Fibroblast of lung (primary cell): ENCODE data around the gene RIN1.

Experiments
- EZH2 ChIP-seq: IDR thresholded peaks from 2 replicates; pipeline ENCODE4 v1.5.1; 2012; ENCODE audit warnings: low read length, control low read depth, mild to moderate bottlenecking; ENCODE audit errors: missing control alignments
- TF ChIP-seq, protein P1 (sequence below), 2 donors: IDR thresholded peaks in 1 of 2; conservative IDR thresholded peaks in 1 of 2; 1 replicate in 1 of 2; 2 replicates in 1 of 2; pipeline ENCODE4 v1.5.1; 2011 to 2012; ENCODE audit warnings: low read length in 2 of 2, control low read depth in 1 of 2, inconsistent platforms in 1 of 2, low read depth in 1 of 2, mild to moderate bottlenecking in 1 of 2

GRCh38 chr11:66291706-66292542 lies 44.3 kb downstream of the RIN1 start, which contains the start of gene TMEM151A:
- TF ChIP-seq, protein P1, sequence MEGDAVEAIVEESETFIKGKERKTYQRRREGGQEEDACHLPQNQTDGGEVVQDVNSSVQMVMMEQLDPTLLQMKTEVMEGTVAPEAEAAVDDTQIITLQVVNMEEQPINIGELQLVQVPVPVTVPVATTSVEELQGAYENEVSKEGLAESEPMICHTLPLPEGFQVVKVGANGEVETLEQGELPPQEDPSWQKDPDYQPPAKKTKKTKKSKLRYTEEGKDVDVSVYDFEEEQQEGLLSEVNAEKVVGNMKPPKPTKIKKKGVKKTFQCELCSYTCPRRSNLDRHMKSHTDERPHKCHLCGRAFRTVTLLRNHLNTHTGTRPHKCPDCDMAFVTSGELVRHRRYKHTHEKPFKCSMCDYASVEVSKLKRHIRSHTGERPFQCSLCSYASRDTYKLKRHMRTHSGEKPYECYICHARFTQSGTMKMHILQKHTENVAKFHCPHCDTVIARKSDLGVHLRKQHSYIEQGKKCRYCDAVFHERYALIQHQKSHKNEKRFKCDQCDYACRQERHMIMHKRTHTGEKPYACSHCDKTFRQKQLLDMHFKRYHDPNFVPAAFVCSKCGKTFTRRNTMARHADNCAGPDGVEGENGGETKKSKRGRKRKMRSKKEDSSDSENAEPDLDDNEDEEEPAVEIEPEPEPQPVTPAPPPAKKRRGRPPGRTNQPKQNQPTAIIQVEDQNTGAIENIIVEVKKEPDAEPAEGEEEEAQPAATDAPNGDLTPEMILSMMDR (conservative IDR thresholded peaks at IDR 0.05 in 1 of 2, IDR thresholded peaks at IDR 0.05 in 1 of 2; ENCODE audit: low read depth in 1 of 2, low read length in 2 of 2), result no peak
- no peak for TF ChIP-seq EZH2
